HepG2 (cell line): ENCODE results near the gene CNGA3. TPM values are rescaled to one million over a fixed set of nuclear protein-coding genes. Genes with fewer than 3 reads are reported as not detected.

Experiments
- ATAC-seq: fragments of 200-7000 bp; cut with Tn5 transposase; 3 replicates; pipeline ENCODE4 v1.9.1; 2020; ENCODE audit warnings: mild to moderate bottlenecking, moderate library complexity
- Bru-seq: library from RNA; stranded (reverse); fragments of 400-500 nt; gene quantifications from one replicate; lab custom pipeline; 2021; lab: Mats Ljungman, UMichigan
- BruChase-seq, 2 experiments: library from RNA; stranded (reverse); fragments of 400-500 nt; gene quantifications; one replicate each; lab custom pipeline; 2021; lab: Mats Ljungman, UMichigan
- BruUV-seq: library from RNA; stranded (reverse); fragments of 400-500 nt; replicated peaks from 2 replicates; lab custom pipeline; 2021; lab: Mats Ljungman, UMichigan
- CTCF ChIA-PET: fragments of 300-600 bp; formaldehyde crosslinking; extraction: SDS; loops from one replicate; lab custom pipeline; 2021; ENCODE audit warnings: low total read pairs, inconsistent platforms, low intra/inter-chr PET ratio; lab: Yijun Ruan, JAX
- POLR2A ChIA-PET: fragments of 350-600 bp; sonication (Branson Sonifier 250); formaldehyde crosslinking; loops from one replicate; lab custom pipeline; 2020; ENCODE audit warnings: antibody characterized with exemption, inconsistent platforms; lab: Yijun Ruan, JAX
- DNase-seq: peaks from one replicate; pipeline ENCODE4 v3.0.0-alpha.2; 2015; ENCODE audit warnings: low spot score
- FAIRE-seq: peaks from 3 replicates; lab custom pipeline; 2011; peaks lifted over from hg19 to GRCh38; lab: Jason Lieb, UNC
- H2AFZ ChIP-seq: one replicate; pipeline ENCODE4 v1.6.1; 2011; ENCODE audit warnings: low read length, inconsistent platforms
- H3K27ac ChIP-seq: fragments of 300-600 bp; 3 replicates; pipeline ENCODE4 v1.8.0; 2011; ENCODE audit warnings: mixed run types, mild to moderate bottlenecking, mixed read lengths, low read length, inconsistent platforms; ENCODE audit not compliant: insufficient read depth; ENCODE audit errors: extremely low read length
- H3K27me3 ChIP-seq, 2 experiments: fragments of 200-600 bp in 1 of 2; 2 replicates in 1 of 2; 3 replicates in 1 of 2; pipeline versions ENCODE4 v1.6.0 to v1.8.0; 2011; ENCODE audit warnings: low read length in 2 of 2, mild to moderate bottlenecking in 2 of 2, moderate library complexity in 2 of 2, inconsistent platforms in 1 of 2; ENCODE audit not compliant: insufficient read depth in 2 of 2, control insufficient read depth in 1 of 2
- H3K36me3 ChIP-seq, 2 experiments: fragments of 200-600 bp in 1 of 2; replicated peaks in 1 of 2; 2 replicates in 1 of 2; 3 replicates in 1 of 2; pipeline versions ENCODE4 v1.5.1 to v1.8.0; 2011; ENCODE audit warnings: low read length in 2 of 2, inconsistent platforms in 1 of 2; ENCODE audit not compliant: insufficient read depth in 2 of 2, control insufficient read depth in 1 of 2
- H3K4me1 ChIP-seq: 2 replicates; pipeline ENCODE4 v1.5.1; 2012; ENCODE audit warnings: low read length, inconsistent platforms; ENCODE audit not compliant: insufficient read depth
- H3K4me2 ChIP-seq: 2 replicates; pipeline ENCODE4 v1.6.0; 2011; ENCODE audit warnings: low read depth, low read length, inconsistent platforms
- H3K4me3 ChIP-seq, 3 experiments: fragments of 200-600 bp in 1 of 3; sonication (generic), shearing (Covaris generic) in 1 of 3; replicated peaks in 1 of 3; 2 replicates each; pipeline ENCODE4 v1.5.1; 2011 to 2016; ENCODE audit warnings: low read length in 3 of 3, inconsistent platforms in 2 of 3, low read depth in 2 of 3, mild to moderate bottlenecking in 2 of 3, control low read depth in 1 of 3, mixed read lengths in 1 of 3; ENCODE audit not compliant: insufficient read depth in 1 of 3
- H3K79me2 ChIP-seq: one replicate; pipeline ENCODE4 v1.6.1; 2011; ENCODE audit warnings: low read length, inconsistent platforms; ENCODE audit not compliant: insufficient read depth
- H3K9ac ChIP-seq: 2 replicates; pipeline ENCODE4 v1.6.0; 2011; ENCODE audit warnings: mild to moderate bottlenecking, low read depth, low read length, inconsistent platforms; ENCODE audit not compliant: insufficient read depth
- H3K9me3 ChIP-seq: 2 replicates; pipeline ENCODE4 v1.5.1; 2012; ENCODE audit warnings: mild to moderate bottlenecking, low read length
- H4K20me1 ChIP-seq: 2 replicates; pipeline ENCODE4 v1.6.0; 2011; ENCODE audit warnings: inconsistent platforms, mild to moderate bottlenecking, low read length, moderate library complexity; ENCODE audit not compliant: insufficient read depth
- ETV6 ChIP-seq: sonication (generic); formaldehyde crosslinking; conservative IDR thresholded peaks from 2 replicates; pipeline ENCODE4 v1.4.0; 2020; ENCODE audit warnings: missing genetic modification reagents
- HNRNPLL ChIP-seq: fragments of 200-400 bp; formaldehyde crosslinking; IDR thresholded peaks from 2 replicates; pipeline ENCODE4 v1.6.1; 2017; ENCODE audit warnings: mild to moderate bottlenecking, low read depth, low read length; ENCODE audit not compliant: poor library complexity, severe bottlenecking
- HOXD1 ChIP-seq: sonication (generic); formaldehyde crosslinking; IDR thresholded peaks from 2 replicates; pipeline ENCODE4 v1.5.0; 2020; ENCODE audit warnings: missing genetic modification reagents
- MEIS2 ChIP-seq: sonication (generic); formaldehyde crosslinking; IDR thresholded peaks from 2 replicates; pipeline ENCODE4 v1.9.0; 2021; ENCODE audit warnings: mild to moderate bottlenecking, missing genetic modification reagents
- MIER2 ChIP-seq: IDR thresholded peaks from 2 replicates; pipeline ENCODE4 v1.6.1; 2016; ENCODE audit warnings: missing biosample characterization, missing genetic modification reagents
- NKX3-1 ChIP-seq: sonication (generic); formaldehyde crosslinking; IDR thresholded peaks from 2 replicates; pipeline ENCODE4 v1.5.0; 2020; ENCODE audit warnings: missing genetic modification reagents
- PAF1 ChIP-seq: IDR thresholded peaks from 2 replicates; pipeline ENCODE4 v1.6.1; 2016; ENCODE audit warnings: missing genetic modification reagents, missing compliant biosample characterization
- PATZ1 ChIP-seq: sonication (generic); formaldehyde crosslinking; IDR thresholded peaks from 2 replicates; pipeline ENCODE4 v1.4.0; 2020; ENCODE audit warnings: missing genetic modification reagents
- SOX13 ChIP-seq, 3 experiments: fragments of 450-650 bp in 1 of 3; sonication (generic) in 1 of 3; formaldehyde crosslinking in 1 of 3; IDR thresholded peaks in 2 of 3; conservative IDR thresholded peaks in 1 of 3; 2 replicates each; pipeline versions ENCODE4 v1.5.0 to v1.6.1; 2016 to 2020; ENCODE audit warnings: antibody characterized with exemption in 1 of 3, mild to moderate bottlenecking in 1 of 3, missing compliant biosample characterization in 1 of 3, missing genetic modification reagents in 1 of 3, moderate library complexity in 1 of 3
- ZNF263 ChIP-seq: sonication (generic); formaldehyde crosslinking; IDR thresholded peaks from 2 replicates; pipeline ENCODE4 v1.4.0; 2020; ENCODE audit warnings: missing genetic modification reagents
- ZNF768 ChIP-seq: sonication (generic); formaldehyde crosslinking; IDR thresholded peaks from 2 replicates; pipeline ENCODE4 v1.4.0; 2020; ENCODE audit warnings: missing genetic modification reagents
- WGBS: methylation state at CpG from one replicate; pipeline ENCODE4 v1.1.6; 2017; ENCODE audit warnings: low lambda C conversion rate; 5-methylcytosine and 5-hydroxymethylcytosine counted together
- in situ Hi-C: cut with HindIII; loops from 2 replicates; pipeline ENCODE4 v1.10.0; 2017; ENCODE audit warnings: low pct_unique_long_range_greater_than_20kb; ENCODE audit not compliant: extremely low pct_ligation_motif_present
- intact Hi-C: fragments of 100-400 bp; cut with micrococcal nuclease; formaldehyde crosslinking; loops from one replicate; pipeline ENCODE4 v1.10.0; 2022; ENCODE audit not compliant: unreplicated experiment
- long read RNA-seq, 2 experiments: library from RNA in 1 of 2; library from polyadenylated mRNA in 1 of 2; stranded (forward) in 1 of 2; unstranded in 1 of 2; transcript quantifications; one replicate each; pipeline ENCODE4 v2.0.0, GENCODE V29; 2019 to 2022
- polyA minus RNA-seq, 3 experiments: library from RNA; depleted of rRNA, polyadenylated mRNA; stranded (reverse); fragments of >200 nt; gene quantifications; 2 replicates each; pipeline ENCODE4 v1.2.3, GENCODE V29; 2011; ENCODE audit warnings: low replicate concordance in 1 of 3
- polyA plus RNA-seq, 8 experiments: library from polyadenylated mRNA; depleted of rRNA in 3 of 8; stranded (reverse) in 7 of 8; unstranded in 1 of 8; fragments of >200 nt; fragmentation: Illumina TruSeq in 4 of 8; extraction: Trizol in 4 of 8; gene quantifications; 2 replicates each; pipeline versions ENCODE4 v1.2.1 to v1.2.3, GENCODE V29; 2011 to 2016; ENCODE audit warnings: low read depth in 4 of 8, missing spikeins in 1 of 8, mixed read lengths in 1 of 8; ENCODE audit not compliant: insufficient read depth in 1 of 8
- total RNA-seq, 5 experiments: library from RNA; depleted of rRNA; stranded (reverse); fragments of >200 nt; fragmentation: Illumina TruSeq; extraction: Trizol; gene quantifications; 2 replicates each; pipeline ENCODE4 v1.2.3, GENCODE V29; 2016; ENCODE audit warnings: low read depth in 1 of 5
- TF ChIP-seq, protein P1 (sequence below): sonication (generic); formaldehyde crosslinking; IDR thresholded peaks from 2 replicates; pipeline ENCODE4 v1.4.0; 2020; ENCODE audit warnings: low read depth, missing genetic modification reagents

The CNGA3 gene
- total RNA-seq (2016; rRNA removed; fragmentation: Illumina TruSeq; extraction: Trizol) (not detected in 2 replicates), polyA plus RNA-seq (2011; rRNA removed) (not detected in 2 replicates), polyA minus RNA-seq (2011; rRNA and poly(A)+ RNA removed; ENCODE audit: low replicate concordance) (not detected in 2 replicates), Bru-seq, nascent RNA (not detected), BruChase-seq, experiment 1, labeled RNA remaining after a 6-hour chase (not detected), BruChase-seq, experiment 2, labeled RNA remaining after a 2-hour chase (not detected)
- not detected in 2 replicates for total RNA-seq (2016; cell fraction: cytosol; rRNA removed; fragmentation: Illumina TruSeq; extraction: Trizol; ENCODE audit: low read depth)
- total RNA-seq (2016; cell fraction: insoluble cytoplasmic fraction; rRNA removed; fragmentation: Illumina TruSeq; extraction: Trizol): not detected in 2 replicates
- total RNA-seq (2016; cell fraction: membrane; rRNA removed; fragmentation: Illumina TruSeq; extraction: Trizol): not detected in 2 replicates
- not detected in 2 replicates for total RNA-seq (2016; cell fraction: nucleus; rRNA removed; fragmentation: Illumina TruSeq; extraction: Trizol)
- polyA plus RNA-seq (2011; cell fraction: cytosol; rRNA removed): not detected in 2 replicates
- polyA plus RNA-seq (2011; cell fraction: nucleus; rRNA removed): not detected in 2 replicates
- not detected in 2 replicates for polyA plus RNA-seq (2012)
- not detected in 2 replicates for polyA plus RNA-seq (2016; cell fraction: cytosol; fragmentation: Illumina TruSeq; extraction: Trizol; ENCODE audit: low read depth)
- polyA plus RNA-seq (2016; cell fraction: insoluble cytoplasmic fraction; fragmentation: Illumina TruSeq; extraction: Trizol; ENCODE audit: low read depth): not detected in 2 replicates
- polyA plus RNA-seq (2016; cell fraction: membrane; fragmentation: Illumina TruSeq; extraction: Trizol; ENCODE audit: low read depth): not detected in 2 replicates
- polyA plus RNA-seq (2016; cell fraction: nucleus; fragmentation: Illumina TruSeq; extraction: Trizol; ENCODE audit: insufficient read depth, low read depth): not detected in 2 replicates
- not detected in 2 replicates for polyA minus RNA-seq (2011; cell fraction: cytosol; rRNA and poly(A)+ RNA removed)
- polyA minus RNA-seq (2011; cell fraction: nucleus; rRNA and poly(A)+ RNA removed): not detected in 2 replicates
- long read RNA-seq, experiment 1: 0 reads
- long read RNA-seq, experiment 2: 0 reads

GRCh38 chr2:98346311-98347236 is at the start of gene CNGA3:
Gene CNGA3 (plus strand): TSS chr2:98346456. CDS start chr2:98369976, 23,520 bp downstream.
- H3K27me3 ChIP-seq: peaks cover 1 to 55% of the 10 kb centered on the region in 2 experiments
- POLR2A ChIA-PET: no interaction called here
- TF ChIP-seq MEIS2: peak; percentile 38; the same call in 1 of the 2 replicates
- TF ChIP-seq ZNF768 (CRISPR knock-in tag): 0 out of 2 replicates have a peak, but pooled peaks have one; percentile 27
- peak; percentile 52; the same call in 1 of the 2 replicates for TF ChIP-seq NKX3-1
- TF ChIP-seq MIER2 (CRISPR knock-in tag): peak; percentile 93
- TF ChIP-seq HOXD1 (CRISPR knock-in tag): 0 out of 2 replicates have a peak, but pooled peaks have one; percentile 27
- TF ChIP-seq, protein P1, sequence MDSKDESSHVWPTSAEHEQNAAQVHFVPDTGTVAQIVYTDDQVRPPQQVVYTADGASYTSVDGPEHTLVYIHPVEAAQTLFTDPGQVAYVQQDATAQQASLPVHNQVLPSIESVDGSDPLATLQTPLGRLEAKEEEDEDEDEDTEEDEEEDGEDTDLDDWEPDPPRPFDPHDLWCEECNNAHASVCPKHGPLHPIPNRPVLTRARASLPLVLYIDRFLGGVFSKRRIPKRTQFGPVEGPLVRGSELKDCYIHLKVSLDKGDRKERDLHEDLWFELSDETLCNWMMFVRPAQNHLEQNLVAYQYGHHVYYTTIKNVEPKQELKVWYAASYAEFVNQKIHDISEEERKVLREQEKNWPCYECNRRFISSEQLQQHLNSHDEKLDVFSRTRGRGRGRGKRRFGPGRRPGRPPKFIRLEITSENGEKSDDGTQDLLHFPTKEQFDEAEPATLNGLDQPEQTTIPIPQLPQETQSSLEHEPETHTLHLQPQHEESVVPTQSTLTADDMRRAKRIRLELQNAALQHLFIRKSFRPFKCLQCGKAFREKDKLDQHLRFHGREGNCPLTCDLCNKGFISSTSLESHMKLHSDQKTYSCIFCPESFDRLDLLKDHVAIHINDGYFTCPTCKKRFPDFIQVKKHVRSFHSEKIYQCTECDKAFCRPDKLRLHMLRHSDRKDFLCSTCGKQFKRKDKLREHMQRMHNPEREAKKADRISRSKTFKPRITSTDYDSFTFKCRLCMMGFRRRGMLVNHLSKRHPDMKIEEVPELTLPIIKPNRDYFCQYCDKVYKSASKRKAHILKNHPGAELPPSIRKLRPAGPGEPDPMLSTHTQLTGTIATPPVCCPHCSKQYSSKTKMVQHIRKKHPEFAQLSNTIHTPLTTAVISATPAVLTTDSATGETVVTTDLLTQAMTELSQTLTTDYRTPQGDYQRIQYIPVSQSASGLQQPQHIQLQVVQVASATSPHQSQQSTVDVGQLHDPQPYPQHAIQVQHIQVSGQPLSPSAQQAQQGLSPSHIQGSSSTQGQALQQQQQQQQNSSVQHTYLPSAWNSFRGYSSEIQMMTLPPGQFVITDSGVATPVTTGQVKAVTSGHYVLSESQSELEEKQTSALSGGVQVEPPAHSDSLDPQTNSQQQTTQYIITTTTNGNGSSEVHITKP: no peak
- TF ChIP-seq PAF1 (CRISPR knock-in tag): no peak
- TF ChIP-seq PATZ1 (CRISPR knock-in tag): peak; percentile 75; the same call in 1 of the 2 replicates
- TF ChIP-seq SOX13 (IDR thresholded peaks at IDR 0.05): no peak
- no peak for TF ChIP-seq SOX13 (CRISPR knock-in tag; conservative IDR thresholded peaks at IDR 0.05 in 1 of 2, IDR thresholded peaks at IDR 0.05 in 1 of 2)
- 0 out of 2 replicates have a peak, but pooled peaks have one; percentile 36 for TF ChIP-seq ZNF263 (CRISPR knock-in tag)
- 0 out of 2 replicates have a peak, but pooled peaks have one; percentile 32 for TF ChIP-seq ETV6 (CRISPR knock-in tag)
- TF ChIP-seq HNRNPLL: peak; percentile 24

More at GRCh38 chr2:98346311-98347236, at the start of gene CNGA3:
- H3K4me3 ChIP-seq: no peak within 1 kb of the TSS
- DNase-seq: no peak
- no peaks in the 10 kb centered on the region for H3K79me2 ChIP-seq
- no peaks in the 10 kb centered on the region for H3K9me3 ChIP-seq
- H4K20me1 ChIP-seq: no peaks in the 10 kb centered on the region
- H2AFZ ChIP-seq: no peak within 1 kb of the TSS
- H3K27ac ChIP-seq: no peak within 1 kb of the TSS
- no peak within 1 kb of the TSS for H3K4me2 ChIP-seq
- no peaks in the 10 kb centered on the region for H3K36me3 ChIP-seq
- CTCF ChIA-PET: no interaction called here
- no peak within 1 kb of the TSS for H3K9ac ChIP-seq
- ATAC-seq: no peak; the same call in 1 of the 3 replicates
- in situ Hi-C loops: no loop called here
- 54% methylated on average over 62 of the region's 72 CpGs for WGBS
- H3K4me1 ChIP-seq: no peaks in the 10 kb centered on the region
- no TSS peak for BruUV-seq
- no peak for FAIRE-seq
- intact Hi-C loops: no loop called here
